HG03159 (cell line): ENCODE measurements around the gene NCKAP5L.

Experiments used
- ATAC-seq: cut with Tn5 transposase; IDR thresholded peaks from one replicate; pipeline ENCODE4 v1.9.1; 2021; ENCODE audit warnings: mild to moderate bottlenecking, moderate library complexity; ENCODE audit not compliant: unreplicated experiment

Gene NCKAP5L

DNA sequence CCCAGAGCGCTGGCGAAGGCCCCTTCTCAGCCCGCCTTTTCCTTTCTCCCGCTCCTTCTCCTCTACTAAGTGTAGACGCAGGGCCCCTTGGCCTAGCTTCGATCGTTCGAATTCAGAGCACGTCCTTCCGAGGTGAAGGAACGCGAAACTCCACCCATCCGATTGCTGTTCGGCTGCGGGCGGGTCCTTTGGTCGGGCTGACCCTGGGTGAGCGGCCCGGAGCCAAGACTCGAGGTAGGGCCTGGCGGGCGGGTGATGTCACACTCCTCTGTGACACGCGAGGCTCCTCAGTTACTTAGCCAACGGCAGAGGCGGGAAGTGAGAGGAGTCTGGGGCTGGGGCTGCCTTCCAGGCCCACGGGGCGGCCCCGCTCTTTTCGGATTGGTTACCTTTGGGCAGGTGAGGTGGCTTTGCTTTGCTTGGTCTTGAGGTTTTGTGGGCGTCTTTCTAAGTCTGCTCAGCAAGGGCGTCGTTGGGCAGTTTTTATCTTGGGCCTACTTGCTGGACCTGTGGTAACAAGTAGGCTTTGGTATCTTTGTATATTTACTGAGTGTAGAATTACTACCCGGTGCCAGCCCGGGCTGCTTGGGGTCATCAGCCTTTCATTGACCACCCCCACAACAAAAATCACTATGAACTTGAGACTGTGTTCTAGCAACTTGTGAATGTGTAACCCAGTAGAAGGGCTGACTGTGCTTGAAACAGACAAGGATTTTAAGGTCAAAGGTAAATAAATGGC lies 86.2 kb downstream of the NCKAP5L start:
- peak; percentile 55 for ATAC-seq
